ENCODE results near the gene VDR. TPM values are rescaled to one million over a fixed set of nuclear protein-coding genes. Genes with fewer than 3 reads are reported as not detected.

Gene VDR
- polyA plus RNA-seq, 1 donor (not counting 4 experiments of a cell fraction or from before 2014, with no cell fraction given), result 43.3 TPM

- DNase-seq (ENCODE audit: low read depth, low spot score) (no peak), FAIRE-seq (no peak)
- Histone ChIP-seq H2AFZ (ENCODE audit: control insufficient read depth, low read length) (no peak overlapping the region), H3K79me2 (ENCODE audit: control insufficient read depth, insufficient read depth, low read length) (peaks cover 94% of the 10 kb centered on the region), H3K4me1 (ENCODE audit: control insufficient read depth, extremely low read depth, insufficient read depth, low read length) (peaks cover 20% of the 10 kb centered on the region), H3K36me3 (ENCODE audit: control insufficient read depth in 2 of 2, extremely low read depth in 1 of 2, insufficient read depth in 2 of 2, low read length in 2 of 2) (peaks cover 13 to 52% of the 10 kb centered on the region in 2 experiments), H3K27ac (ENCODE audit: control insufficient read depth, insufficient read depth, low read length) (no peak overlapping the region), H3K9ac (ENCODE audit: control insufficient read depth, extremely low read depth, insufficient read depth, low read length) (no peak overlapping the region), H3K9me3 (ENCODE audit: control insufficient read depth, low read depth, low read length) (no peaks in the 10 kb centered on the region), H3K9me1 (ENCODE audit: control insufficient read depth, extremely low read depth, insufficient read depth, low read length) (peaks cover 10% of the 10 kb centered on the region), H3K4me3 (ENCODE audit: control insufficient read depth in 2 of 3, extremely low read depth in 1 of 3, insufficient read depth in 2 of 3, low read depth in 1 of 3, low read length in 3 of 3) (no peak overlapping the region), H4K20me1 (ENCODE audit: control insufficient read depth, extremely low read depth, insufficient read depth, low read length) (peaks cover 17% of the 10 kb centered on the region), H3K4me2 (ENCODE audit: control insufficient read depth, extremely low read depth, insufficient read depth, low read depth, low read length) (no peak overlapping the region), H3K27me3 (ENCODE audit: control insufficient read depth, extremely low read depth, insufficient read depth, low read length) (no peaks in the 10 kb centered on the region)
- TF ChIP-seq EZH2 (IDR thresholded peaks at IDR 0.05; ENCODE audit: low read length), result no peak
- no peak for TF ChIP-seq CTCF (optimal IDR thresholded peaks at IDR 0.05 in 1 of 3, IDR thresholded peaks at IDR 0.05 in 1 of 3, conservative IDR thresholded peaks at IDR 0.05 in 1 of 3; ENCODE audit: extremely low read depth in 1 of 3, insufficient read depth in 2 of 3, low read length in 3 of 3)
- dilution Hi-C loops (cut with MboI; ENCODE audit: extremely low pct_ligation_motif_present, low sequenced_read_pairs), result no loop called here
These were observed 17.3 kb downstream of the VDR start for GRCh38 chr12:47887529-47887928.

GRCh38 chr12:47886510-47887240 is 18.1 kb downstream of the VDR start:
- H3K27me3 ChIP-seq (ENCODE audit: control insufficient read depth, extremely low read depth, insufficient read depth, low read length), result no peaks in the 10 kb centered on the region
- FAIRE-seq (no peak), DNase-seq (ENCODE audit: low read depth, low spot score) (no peak)
- no peak overlapping the region for H2AFZ ChIP-seq (ENCODE audit: control insufficient read depth, low read length)
- no peak overlapping the region for H3K9ac ChIP-seq (ENCODE audit: control insufficient read depth, extremely low read depth, insufficient read depth, low read length)
- peaks cover 12 to 44% of the 10 kb centered on the region in 2 experiments for H3K36me3 ChIP-seq (ENCODE audit: control insufficient read depth in 2 of 2, extremely low read depth in 1 of 2, insufficient read depth in 2 of 2, low read length in 2 of 2)
- no peak overlapping the region for H3K4me3 ChIP-seq (ENCODE audit: control insufficient read depth in 2 of 3, extremely low read depth in 1 of 3, insufficient read depth in 2 of 3, low read depth in 1 of 3, low read length in 3 of 3)
- H3K4me1 ChIP-seq (ENCODE audit: control insufficient read depth, extremely low read depth, insufficient read depth, low read length), result peaks cover 28% of the 10 kb centered on the region
- no peak overlapping the region for H3K4me2 ChIP-seq (ENCODE audit: control insufficient read depth, extremely low read depth, insufficient read depth, low read depth, low read length)
- H4K20me1 ChIP-seq (ENCODE audit: control insufficient read depth, extremely low read depth, insufficient read depth, low read length), result peaks cover 20% of the 10 kb centered on the region
- H3K9me1 ChIP-seq (ENCODE audit: control insufficient read depth, extremely low read depth, insufficient read depth, low read length), result peaks cover 15% of the 10 kb centered on the region
- TF ChIP-seq EZH2 (IDR thresholded peaks at IDR 0.05; ENCODE audit: low read length), result no peak
- no peak for TF ChIP-seq CTCF (optimal IDR thresholded peaks at IDR 0.05 in 1 of 3, IDR thresholded peaks at IDR 0.05 in 1 of 3, conservative IDR thresholded peaks at IDR 0.05 in 1 of 3; ENCODE audit: extremely low read depth in 1 of 3, insufficient read depth in 2 of 3, low read length in 3 of 3)
- no peaks in the 10 kb centered on the region for H3K9me3 ChIP-seq (ENCODE audit: control insufficient read depth, low read depth, low read length)
- dilution Hi-C loops (cut with MboI; ENCODE audit: extremely low pct_ligation_motif_present, low sequenced_read_pairs), result no loop called here
- H3K79me2 ChIP-seq (ENCODE audit: control insufficient read depth, insufficient read depth, low read length), result peaks cover 88% of the 10 kb centered on the region
- H3K27ac ChIP-seq (ENCODE audit: control insufficient read depth, insufficient read depth, low read length), result no peak overlapping the region
